GM19193 (cell line): ENCODE data around the gene KPNA3.
A peak's percentile ranks its signal among the peaks of the same experiment; 100 is the strongest.

ENCODE experiments used
- POLR2A ChIP-seq: IDR thresholded peaks from 4 replicates; pipeline ENCODE4 v1.6.1; 2011; ENCODE audit not compliant: insufficient read depth, insufficient read length; ENCODE audit errors: extremely low read depth

KPNA3 gene

GRCh38 chr13:49792550-49793324, at the start of gene KPNA3:
Gene KPNA3, minus strand, starts transcription at chr13:49792682. Its CDS starts 176 bp downstream, at chr13:49792506.
- TF ChIP-seq POLR2A, result peak; percentile 58

DNA sequence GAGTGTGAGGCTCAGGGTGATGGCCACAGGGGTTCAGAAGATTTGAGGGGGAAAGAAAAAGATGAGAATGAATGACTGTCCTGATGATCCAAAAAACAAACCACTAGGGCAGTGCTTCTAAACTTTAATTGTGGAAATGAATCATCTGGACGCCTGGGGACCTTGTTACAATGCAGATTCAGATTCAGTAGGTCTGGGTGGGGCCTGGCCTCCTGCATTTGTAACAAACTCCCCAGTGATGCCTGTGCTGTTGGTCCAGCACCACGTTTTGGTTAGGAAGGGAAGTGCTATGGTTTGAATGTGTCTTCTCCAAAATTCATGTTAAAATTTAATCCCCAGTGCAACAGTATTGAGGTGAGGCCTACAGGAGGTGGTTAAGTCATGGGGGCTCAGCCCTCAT, 49.5 kb upstream of the KPNA3 start:
- no peak for TF ChIP-seq POLR2A

GRCh38 chr13:49840675-49841074, 48.2 kb upstream of the KPNA3 start:
- TF ChIP-seq POLR2A, result no peak

DNA sequence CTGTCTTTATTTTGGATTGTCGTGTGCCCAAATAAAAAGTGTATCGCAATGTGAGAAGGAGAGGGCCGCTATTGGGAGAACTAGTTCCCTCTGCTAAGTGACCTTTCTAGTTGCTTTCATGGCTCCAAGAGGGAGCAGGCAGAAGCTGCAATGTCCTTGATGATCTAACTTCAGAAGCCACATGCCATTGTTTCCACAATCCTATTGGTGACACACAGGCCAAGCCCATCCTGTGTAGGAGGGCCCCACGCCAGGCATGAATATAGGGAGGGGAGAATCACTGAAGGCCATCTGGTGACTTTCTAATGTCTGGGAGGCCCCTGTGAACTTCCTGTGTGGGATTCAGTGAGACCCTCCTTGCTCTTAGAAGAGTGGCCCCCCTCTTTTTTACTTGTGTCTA, 47.8 kb upstream of the KPNA3 start:
- TF ChIP-seq POLR2A, result no peak

DNA sequence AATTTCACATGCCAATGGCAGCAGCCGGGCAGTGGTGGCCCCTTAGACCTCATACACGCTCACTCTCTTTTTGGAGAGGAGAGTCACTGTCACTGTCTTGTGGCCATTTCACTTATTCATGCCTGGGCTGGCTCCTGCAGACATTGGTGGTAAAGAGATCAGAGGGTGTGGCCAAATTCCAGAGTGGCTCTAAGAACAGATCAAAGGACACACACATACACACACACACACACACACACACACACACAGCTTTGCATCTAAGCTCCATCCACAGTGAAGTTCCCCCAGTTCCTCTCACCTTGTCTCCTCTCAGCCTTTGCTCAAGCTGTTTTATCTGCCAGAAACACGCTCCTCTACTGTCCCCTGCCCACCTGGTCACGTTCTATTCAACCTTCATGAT, 46.5 kb upstream of the KPNA3 start:
- no peak for TF ChIP-seq POLR2A

- no peak for TF ChIP-seq POLR2A
Measured at GRCh38 chr13:49836516-49836915, 44.0 kb upstream of the KPNA3 start.

- no peak for TF ChIP-seq POLR2A
Measured at GRCh38 chr13:49833402-49833801, 40.9 kb upstream of the KPNA3 start.

- TF ChIP-seq POLR2A, result no peak
Measured at GRCh38 chr13:49831455-49831854, 39.0 kb upstream of the KPNA3 start.

DNA sequence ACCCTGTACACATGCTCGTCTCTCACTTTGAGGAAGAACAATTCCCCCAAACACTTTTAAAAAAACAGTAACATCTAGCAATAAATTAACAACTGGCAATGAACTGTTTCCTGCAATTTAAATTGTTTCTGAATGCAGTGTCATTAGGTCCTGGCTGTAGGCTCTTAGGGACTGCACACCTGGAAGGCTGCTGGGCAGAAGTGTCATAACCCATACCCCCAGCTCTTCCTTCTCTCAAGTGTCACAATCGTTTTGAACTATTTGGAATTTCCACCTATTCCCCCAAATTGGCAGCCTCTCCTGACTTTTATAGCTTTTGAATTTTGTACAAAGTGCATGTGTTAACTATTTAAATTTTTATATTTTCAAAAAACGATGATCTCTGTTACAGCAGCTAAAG, 38.2 kb upstream of the KPNA3 start:
- no peak for TF ChIP-seq POLR2A

DNA sequence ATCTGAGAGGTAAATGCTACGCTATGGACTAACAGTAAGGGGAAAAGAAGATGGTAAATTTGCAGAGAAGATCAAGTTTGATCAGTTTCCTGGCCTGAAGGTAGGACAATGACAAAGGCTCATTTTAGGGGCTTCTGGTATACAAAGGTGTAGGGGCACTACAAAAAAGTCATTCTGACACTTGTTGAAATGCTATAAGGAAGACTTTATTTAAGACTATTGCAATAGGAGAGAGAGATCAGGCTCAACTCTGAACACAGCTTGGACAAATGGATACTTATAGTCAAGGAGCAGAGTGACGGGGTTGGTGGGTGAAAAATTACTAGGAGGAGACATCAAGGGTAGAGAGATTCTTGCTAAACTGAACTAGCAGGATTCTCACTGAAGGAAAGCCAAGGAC, 37.2 kb upstream of the KPNA3 start:
- TF ChIP-seq POLR2A, result no peak

DNA sequence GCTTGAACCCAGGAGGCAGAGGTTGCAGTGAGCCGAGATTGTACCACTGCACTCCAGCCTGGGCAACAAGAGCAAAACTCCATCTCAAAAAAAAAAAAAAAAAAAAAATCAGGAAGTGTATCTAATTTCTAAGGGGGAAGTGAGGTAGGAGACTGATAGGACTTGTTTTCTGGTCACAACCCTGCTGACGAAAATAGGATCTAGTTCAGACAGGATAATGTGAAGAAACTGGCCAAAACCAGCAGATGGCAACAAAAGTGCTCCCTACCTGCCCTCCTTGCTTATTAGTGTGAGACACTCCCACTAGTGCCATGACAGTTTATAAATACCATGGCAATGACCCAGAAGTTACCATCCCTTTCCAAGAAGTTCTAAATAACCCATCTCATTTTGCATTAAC, 36.0 kb upstream of the KPNA3 start:
- no peak for TF ChIP-seq POLR2A

DNA sequence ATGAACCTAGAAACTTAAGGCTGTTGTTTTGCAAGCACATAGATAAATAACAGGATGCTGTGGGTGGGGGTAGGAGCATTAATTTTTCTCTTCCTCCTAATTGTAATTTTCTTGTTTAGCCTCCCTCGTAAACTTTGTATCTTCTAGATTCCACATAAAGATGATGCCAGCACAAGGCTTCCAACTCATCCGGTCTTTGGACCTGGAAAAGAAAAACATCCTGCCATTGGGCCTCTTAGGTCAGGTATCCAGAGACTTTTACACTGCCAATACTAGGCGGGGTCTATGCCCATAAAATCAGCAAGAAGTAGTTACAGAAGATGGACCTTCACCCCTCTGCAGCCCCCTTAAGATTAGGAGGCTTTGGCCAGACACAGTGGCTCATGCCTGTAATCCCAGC, 35.4 kb upstream of the KPNA3 start:
- TF ChIP-seq POLR2A, result no peak

GRCh38 chr13:49827336-49827735, 34.9 kb upstream of the KPNA3 start:
- no peak for TF ChIP-seq POLR2A

DNA sequence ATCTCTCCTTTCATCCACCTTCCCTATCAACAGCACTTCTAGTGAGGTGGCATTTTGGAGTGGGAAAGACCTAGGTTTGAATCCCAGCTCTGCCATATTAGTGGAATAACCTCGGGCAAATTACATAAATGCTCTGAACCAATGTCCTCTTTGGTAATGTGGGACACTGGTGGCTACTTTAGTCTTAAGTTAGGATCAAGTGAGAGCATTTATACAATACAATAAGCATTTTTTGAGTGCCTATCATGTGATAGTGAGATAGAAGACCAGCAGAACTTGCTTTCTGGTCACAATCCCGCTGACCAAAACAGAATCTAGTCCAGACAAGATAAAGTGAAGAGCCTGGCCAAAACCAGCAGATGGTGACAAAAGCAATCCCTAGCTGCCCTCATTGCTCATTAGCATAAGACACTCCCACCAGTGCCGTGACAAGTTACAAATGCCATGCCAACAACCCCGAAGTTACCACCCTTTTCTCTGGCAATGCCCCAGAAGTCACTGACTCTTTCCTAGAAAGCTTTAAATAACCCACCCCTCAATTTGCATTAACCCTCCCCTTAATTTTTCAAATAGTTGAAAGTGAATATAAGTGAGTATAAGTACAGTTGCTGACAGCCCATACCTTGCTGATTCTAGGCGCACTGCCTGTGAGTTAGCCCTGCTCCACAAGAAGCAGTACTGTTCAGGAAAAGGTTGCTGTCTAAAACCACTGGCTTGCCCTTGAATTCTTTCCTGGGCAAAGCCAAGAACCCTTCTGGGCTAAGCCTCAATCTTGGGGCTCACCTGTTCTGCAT, 28.9 kb upstream of the KPNA3 start:
- TF ChIP-seq POLR2A, result no peak

GRCh38 chr13:49820591-49821215, 28.2 kb upstream of the KPNA3 start:
- TF ChIP-seq POLR2A, result no peak
